HG02852 (cell line): ENCODE measurements around the gene PSMB1.

Experiments
- ATAC-seq: cut with Tn5 transposase; IDR thresholded peaks from one replicate; pipeline ENCODE4 v1.9.1; 2021; ENCODE audit warnings: mild to moderate bottlenecking, moderate library complexity; ENCODE audit not compliant: unreplicated experiment

PSMB1 gene

DNA sequence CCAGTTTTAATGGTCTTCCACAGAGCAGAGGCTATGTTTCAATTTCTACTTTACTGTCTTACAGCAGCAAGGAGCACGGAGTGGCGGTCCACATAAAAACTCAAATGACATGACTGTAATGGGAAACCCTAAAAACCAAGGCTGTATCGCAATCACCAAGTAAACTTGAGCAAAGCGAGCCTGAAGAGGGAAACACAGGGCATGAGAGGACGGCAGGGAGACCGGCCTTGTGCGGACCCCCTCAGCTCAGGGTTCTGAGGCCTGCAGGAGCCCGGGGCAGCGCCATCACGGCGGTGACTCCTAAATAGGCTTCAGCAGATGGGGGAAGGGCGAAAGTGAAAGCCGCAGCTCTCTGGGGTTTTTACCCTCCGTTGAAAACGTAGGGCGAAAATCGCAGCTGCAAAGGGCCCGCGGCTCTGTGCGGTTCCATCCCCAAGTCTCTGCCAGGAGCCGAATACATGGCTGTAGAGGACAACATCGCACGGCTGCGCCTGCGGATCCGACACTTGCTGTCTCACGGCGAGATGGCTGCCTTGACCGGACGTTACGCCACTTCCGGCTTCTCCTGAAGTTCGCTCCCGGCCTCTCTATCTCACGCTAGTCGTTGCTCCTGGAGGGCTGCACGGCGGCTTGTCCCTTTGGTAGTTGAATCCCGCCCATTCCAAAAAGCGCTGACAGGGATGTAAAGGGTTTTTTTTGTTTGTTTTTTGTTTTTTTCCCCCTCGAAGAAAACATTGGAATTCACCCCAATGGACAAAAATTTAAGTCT lies at the start of gene PSMB1:
Gene PSMB1, minus strand, starts transcription at position 543 of the 769 bp plus-strand sequence. Its CDS starts 65 bp downstream, at position 478.
- peak; percentile 59 for ATAC-seq

DNA sequence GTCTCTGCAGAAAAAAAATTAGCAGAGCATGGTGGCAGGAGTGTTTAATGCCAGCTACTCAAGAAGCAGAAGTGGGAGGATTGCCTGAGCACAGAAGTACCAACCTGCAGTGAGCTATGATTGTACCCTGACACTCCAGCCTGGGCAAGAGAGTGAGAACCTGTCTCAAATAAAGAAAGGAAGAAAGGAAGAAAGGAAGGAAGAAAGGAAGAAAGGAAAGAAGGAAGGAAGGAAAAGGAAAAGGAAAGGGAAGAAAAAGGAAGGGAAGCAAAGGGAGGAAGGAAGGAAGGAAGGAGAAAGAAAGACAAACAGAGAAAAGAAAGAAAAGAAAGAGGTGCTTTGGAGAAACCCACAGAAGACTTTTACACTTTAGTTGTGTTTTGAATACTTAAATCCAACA lies 44.2 kb upstream of the PSMB1 start:
- ATAC-seq = no peak

DNA sequence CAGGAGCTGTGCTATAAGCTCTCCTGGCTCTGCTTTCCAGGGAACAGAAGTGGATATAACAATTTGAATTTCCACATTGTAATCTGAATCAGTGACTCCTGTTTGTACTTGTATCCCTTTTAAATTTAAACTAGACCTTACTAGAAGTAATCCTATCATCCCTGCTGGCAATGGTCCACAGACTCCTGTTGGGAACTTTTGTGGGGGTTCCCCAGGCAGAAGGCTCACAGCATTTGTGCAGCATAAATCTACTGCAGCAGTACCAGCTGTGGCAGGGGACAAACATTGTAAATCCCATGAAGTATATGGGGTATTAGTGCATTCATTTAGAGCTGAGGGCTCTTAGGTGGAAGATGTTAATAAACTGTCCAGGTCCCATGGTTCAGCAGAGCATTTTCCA lies 43.3 kb upstream of the PSMB1 start:
- no peak for ATAC-seq

DNA sequence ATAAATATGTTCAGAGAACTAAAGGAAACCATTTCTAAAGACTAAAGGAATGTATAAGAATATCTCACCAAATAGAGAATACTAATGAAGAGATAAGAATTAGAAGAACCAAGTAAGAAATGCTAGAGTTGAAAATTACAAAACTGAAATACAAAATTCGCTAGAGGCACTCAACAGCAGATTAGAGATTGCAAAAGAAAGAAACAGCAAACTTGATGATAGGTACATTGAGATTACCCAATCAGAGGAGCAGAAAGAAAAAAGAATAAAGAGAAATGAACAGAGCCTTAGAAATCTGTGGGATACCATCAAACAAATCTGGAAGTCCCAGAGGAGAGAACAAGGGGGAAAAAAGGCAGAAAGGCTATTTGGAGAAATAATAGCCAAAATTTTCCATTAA lies 37.6 kb upstream of the PSMB1 start:
- no peak for ATAC-seq

DNA sequence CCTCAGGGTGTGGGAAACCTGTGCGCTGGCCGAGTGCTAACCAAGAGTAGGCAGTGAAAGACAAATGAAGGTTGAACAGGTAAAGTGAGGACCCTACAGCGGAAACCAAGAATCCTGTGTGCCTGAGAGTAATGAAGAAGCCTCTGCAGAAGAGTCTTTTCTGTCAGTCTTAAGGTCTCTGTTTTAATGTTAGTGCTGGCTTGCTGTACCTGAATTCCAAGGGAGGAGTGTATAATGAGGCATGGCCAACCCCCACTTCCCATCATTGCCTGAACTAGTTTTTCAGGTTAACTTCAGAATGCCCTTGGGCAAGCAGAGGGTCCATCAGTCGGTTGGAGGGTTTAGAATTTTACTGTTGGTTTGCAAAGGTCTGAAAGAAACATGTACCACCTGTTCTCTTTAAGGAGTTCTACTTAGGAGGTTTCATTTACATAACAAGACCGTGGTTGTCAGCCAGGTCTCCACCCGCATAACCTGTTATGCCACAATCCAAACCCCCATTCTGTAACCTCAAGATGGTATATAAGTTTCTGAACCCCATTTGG lies 31.9 kb upstream of the PSMB1 start:
- peak; percentile 32 for ATAC-seq

DNA sequence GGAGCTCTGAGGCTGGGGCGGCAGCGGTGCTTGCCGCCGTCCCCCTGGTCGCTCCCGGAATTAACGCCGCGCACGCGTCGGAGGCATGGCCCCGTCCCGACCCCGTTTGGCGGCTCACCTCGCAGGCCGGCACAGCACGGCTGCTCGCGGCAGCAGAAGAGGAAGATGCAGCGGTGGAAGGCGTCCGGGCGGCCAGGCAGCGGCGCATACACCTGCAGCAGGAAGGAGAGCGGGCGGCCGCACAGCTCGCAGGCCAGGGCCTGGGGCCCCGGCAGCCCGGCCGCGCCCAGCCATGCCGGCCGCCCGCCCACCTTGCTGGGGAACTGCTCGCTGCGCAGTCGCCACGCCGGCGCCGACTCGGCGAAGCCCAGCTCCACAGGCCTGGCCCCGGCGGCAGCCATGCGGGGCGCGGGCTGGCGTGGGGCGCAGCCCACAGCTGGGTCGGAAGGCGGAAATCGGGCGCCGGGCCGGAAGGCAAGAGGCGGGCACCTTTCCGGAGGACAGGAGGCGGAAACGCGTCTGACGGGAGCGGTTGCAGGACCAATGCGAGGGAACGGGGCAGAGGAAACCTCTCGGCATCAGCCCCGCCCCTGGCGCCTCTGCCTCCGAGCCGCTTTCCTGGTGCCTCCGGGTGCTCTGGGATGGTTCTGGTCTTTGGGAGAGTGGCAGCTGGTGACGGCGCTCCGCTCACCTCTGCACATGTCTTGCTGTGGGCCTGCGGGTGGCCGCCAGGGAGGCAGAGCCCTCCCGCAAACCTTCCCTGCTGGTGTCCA lies 31.3 kb upstream of the PSMB1 start, which contains the start of gene PDCD2:
Gene PDCD2, minus strand, starts transcription at position 457 of the 773 bp plus-strand sequence. Its CDS starts 56 bp downstream, at position 401.
- peak; percentile 98 for ATAC-seq

DNA sequence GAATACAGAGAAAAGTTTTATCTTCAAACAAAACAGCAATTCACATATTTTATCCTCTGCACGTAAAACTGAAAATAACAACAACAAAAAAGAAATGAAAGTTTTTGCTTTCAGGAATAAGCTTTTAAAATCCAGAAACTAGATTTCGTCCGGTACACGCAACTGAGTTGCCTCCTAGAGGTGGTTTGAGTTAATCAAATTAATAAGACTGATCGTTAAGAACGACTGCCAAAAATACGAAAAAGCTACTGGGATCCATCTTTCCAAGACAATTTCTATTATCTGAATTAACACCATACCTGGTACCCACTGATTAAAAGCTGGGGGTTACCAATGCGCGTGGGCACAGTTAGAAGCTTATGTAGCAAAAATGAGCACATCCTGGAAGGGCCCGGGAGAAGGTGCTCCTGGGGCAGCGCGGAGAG lies 30.7 kb upstream of the PSMB1 start:
- ATAC-seq = no peak

DNA sequence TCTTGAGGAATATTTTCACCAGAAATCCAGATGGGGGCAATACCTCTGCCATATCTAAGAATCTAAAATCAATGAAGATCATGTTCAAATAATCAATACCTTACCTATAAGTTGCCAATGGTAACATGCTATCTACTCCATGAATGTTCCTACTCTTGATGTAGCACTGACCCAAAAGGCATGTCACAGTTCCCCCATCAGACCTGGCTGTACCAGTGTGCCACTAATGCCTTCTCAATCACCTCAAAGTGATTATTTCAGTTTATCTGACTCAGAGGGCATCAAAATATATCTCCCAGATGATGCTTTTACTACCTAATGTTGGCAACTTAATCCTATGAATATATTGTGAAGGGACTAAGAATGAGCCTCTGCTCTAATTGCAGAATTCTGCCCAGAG lies 25.8 kb upstream of the PSMB1 start:
- ATAC-seq = no peak

DNA sequence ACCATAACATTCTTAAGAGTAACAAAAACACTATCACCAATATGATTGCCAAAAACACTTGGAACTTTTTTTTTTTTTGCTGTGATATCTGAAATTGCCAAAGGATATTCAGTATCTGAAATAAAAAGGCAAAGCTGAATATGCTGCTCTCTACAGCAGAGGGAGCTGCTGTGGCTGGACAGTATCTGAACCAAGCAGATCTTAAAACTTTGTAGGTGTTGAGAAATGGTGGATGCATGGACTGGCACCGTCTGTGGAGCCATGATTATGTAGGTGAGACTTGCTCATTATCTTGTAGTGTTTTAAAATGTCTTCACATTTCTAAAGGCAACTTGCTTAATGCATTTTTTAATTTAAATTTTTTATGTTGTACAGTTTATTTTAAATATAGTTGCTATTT lies 22.1 kb upstream of the PSMB1 start:
- no peak for ATAC-seq

DNA sequence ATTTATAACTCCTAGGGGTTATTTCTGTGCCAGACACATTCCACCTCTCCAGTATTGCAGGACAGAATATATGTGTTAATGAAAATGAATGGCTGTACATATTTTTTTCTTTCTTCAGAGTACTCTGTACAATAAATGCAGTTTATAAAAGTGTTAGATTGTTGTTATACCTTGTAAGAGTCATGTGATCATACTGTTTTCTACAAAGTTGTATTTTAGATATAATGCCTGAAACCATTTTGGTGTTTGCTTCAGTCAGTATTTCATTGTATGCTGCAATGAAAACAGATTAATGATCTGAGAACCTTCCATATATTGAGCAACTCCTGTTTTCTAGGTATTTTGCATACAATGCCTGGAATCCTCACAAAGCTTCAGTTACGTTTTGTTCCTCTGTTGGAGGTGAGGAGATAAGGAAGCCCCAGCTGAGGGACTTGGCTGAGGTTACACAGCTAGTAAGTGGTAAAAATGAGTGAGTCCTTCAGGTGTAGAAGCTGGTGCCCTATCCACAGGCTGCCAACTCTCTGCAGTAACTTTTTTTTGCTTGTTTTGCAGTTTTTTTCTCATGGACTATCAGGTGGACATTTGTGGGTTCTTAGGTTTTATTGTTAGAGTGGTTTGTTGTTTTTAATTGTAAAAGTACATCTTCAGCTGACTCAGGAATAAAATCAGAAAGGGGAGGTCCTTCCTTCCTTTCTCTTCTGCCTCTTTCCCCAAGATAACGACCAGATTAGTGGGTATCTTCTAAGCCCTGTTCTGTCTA lies 19.8 kb upstream of the PSMB1 start:
- no peak for ATAC-seq

DNA sequence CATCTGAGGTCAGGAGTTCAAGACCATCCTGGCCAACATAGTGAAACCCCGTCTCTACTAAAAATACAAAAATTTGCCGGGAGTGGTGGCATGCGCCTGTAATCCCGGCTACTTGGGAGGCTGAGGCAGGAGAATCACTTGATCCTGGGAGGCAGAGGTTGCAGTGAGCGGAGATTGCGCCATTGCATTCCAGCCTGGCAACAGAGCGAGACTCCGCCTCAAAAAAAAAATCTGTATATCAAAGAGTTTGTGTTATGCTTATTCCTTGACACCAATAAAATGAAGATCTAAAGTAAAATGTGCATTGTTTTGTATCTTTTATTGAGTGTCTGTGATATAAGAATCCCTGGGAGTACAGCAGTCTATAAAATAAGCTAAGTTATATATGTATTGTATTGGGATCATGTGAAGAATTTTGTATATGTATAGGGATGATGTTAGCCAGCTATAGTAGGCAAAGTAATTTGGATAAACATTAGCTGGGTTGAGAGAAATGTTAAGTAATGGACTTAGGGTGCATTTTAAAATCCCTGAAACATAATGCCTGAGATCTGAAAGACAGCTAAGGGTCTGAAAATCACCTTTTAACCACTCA lies 11.9 kb upstream of the PSMB1 start:
- ATAC-seq = no peak

DNA sequence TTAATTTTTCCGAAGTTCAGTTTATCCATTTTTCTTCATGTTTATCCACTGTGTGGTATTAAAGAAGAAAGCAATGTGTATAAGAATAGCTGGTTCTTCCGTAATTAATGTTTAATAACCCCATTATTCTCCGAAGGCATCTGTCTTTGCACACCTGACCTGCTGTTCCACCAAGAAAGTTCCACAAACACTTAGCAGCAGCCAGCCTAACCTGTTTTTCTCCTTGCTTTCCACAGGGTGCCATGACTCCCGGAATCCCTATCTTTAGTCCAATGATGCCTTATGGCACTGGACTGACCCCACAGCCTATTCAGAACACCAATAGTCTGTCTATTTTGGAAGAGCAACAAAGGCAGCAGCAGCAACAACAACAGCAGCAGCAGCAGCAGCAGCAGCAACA lies 8.4 kb upstream of the PSMB1 start:
- no peak for ATAC-seq

DNA sequence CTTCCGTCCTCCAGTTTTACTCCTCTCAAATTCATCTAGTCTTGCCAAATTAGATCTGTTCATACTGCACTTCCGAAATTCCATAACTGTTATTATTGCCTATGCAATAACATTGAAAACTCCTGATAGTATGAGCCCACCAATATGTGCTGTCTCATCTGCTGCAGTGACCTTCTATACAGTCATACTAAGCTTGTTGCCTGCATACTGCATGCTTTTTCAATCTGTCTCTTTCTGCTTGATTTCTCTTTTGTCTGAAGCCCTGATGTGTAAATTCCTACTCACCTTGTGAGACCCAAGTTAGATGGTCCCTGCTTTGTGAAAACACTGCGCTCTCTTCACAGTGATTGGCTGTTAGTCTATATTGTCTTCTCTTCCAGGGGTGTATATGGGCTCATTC lies 2.2 kb upstream of the PSMB1 start:
- ATAC-seq = no peak

DNA sequence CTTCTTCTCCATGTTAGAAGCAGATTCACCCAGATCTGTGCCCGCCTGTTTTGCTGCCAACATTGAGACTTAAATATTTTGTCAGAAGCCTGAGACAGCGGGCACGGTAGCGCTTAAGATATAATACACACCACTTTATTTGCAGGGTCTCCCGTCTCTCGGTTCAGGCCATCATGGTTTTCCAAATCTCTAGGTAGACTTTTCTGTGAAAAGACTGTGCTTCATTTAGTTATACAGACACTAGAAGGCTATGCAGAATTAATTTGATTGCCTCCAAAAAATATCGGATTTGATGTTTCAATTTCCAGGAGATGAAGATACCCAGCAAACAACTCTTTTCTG lies 1.7 kb upstream of the PSMB1 start:
- ATAC-seq = no peak

DNA sequence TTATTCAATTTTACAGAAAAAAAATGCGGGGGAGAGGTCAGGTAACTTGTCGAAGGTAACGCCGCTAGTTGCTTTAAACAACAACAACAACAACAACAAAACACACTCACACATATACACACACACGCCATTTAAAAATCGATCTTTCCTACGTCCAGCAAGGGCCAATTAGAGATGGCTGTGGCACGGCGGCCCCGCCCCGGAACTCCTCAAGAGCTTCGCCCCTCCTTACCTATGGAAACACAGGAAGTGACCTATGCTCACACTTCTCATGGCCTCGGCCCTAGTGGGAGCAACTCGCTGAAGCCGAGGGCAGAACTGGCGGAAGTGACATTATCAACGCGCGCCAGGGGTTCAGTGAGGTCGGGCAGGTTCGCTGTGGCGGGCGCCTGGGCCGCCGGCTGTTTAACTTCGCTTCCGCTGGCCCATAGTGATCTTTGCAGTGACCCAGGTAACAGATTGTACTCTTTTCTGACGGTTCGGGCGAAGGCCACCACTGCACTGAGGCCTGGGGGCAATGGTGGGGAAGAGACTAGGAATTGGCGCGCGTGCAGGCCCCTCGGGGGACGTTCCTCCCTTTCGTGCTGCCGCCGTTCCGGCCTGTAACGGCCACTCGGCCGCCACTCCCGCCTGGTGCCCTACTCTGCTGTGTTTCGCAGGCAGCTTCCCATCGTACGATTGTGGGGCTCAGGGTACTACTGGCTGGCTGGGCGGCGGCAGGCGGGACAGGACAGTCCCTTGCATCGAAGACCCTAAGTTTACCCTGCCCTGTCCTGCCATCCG lies 1.1 kb upstream of the PSMB1 start, which contains the start of gene TBP:
Gene TBP, plus strand, starts transcription at position 357 of the 783 bp plus-strand sequence. CDS start 2,661 bp downstream, outside the sequence.
- peak; percentile 94 for ATAC-seq

DNA sequence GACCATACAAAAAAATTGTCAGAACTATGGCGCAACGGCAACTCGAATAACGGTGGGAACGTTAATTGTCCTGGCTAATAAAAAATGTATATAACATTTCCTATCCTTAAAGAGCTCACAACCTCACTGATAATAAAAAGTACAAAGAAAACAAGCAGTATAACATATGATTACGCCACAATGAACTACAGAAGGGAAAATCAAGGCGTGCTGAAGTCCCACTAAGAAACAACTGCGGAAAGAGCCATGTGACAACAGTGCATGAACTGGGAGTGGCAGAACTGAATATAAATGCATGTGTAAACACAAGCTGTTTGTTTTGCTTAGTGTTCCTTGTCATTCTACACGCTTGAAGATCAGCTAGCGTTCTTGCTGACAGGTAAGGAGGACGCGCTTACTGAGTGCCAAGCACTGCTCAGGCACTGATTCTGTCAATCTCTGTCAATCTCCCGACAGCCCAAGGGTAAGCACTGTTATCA lies 466 bp upstream of the PSMB1 start:
- ATAC-seq = peak; percentile 28

DNA sequence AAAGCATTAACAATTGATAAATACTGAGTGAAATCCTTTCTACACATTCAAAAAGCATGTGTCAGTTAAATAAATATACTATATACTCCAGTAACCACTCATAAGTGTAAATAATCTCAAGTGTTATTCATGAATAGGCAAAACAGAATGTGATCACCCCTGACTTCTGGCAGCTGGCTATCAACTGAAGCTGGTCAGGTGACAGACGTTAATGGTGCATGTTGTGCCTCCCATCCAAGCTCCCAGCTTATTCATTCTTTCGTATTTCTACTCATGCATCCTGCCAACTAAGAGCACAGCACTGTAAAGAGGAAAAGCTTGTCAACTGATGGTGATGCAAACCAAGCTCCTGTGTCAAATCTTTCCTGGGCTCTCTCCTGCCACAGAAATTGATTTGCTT lies 7.7 kb downstream of the PSMB1 start:
- ATAC-seq = no peak

DNA sequence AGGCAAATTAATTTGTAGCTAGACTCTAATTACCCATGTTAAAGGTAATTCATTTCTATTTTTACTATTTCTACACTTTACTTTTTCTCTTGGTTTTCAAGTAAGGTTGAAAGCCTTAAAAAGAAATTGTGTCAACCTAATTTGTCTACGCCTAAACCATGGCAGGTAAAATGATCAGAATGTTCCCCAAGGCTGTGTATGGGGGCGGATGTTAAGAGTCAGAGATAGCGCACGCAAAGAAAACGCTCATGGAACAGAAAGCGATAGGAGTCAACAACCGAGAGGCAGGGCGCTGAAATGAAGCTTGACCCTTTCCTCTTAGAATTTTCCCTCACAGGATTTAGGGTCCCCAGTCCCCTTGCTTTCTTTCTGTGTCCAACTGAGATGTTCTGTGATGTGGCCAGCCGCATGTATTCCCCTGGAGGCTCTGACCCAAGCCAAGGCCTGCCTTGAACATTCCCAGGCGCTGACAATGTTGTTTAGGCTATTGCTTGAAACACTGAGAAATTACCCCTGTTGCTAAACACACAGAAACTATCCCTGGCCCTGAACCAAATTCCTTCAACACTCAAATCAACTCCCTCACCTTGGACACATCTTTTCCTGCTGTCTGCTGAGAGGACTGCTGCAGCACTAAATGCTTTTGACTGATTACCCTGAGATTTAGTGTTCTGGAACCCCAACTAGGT lies 10.9 kb downstream of the PSMB1 start:
- ATAC-seq = no peak

DNA sequence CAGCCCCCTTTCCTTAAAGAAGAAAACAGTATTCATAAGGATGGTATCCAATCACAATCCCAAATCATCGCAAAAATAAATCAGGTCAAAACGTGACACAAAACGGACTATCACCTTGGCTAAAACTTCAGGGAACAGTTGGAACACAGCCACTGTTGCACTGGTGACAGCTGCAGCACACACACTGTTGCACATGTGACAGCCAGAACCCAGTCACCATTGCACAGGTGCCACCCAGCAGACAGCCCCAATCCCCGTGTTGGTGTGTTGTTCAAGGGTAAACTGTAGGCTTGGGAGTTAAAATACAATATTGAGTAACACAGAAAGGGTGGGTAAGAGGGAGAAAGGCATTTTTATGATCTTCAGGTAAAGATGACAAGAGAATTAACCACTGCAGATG lies 15.8 kb downstream of the PSMB1 start:
- no peak for ATAC-seq
